Measurements from ENCODE around the gene TIMP4.

The TIMP4 gene

GRCh38 chr3:12158387-12159226 lies at the start of gene TIMP4:
TIMP4 (minus strand) TSS chr3:12158912; CDS start chr3:12158840, 72 bp downstream.
- H3K4me1 ChIP-seq: peaks cover 28% of the 10 kb centered on the region
- H3K9ac ChIP-seq: no peak within 1 kb of the TSS
- H3K27me3 ChIP-seq: peaks cover 3% of the 10 kb centered on the region; the same call in 1 of the 2 replicates
- H3K36me3 ChIP-seq: no peaks in the 10 kb centered on the region
- no peak within 1 kb of the TSS for H3K27ac ChIP-seq
- H3K4me2 ChIP-seq: peak within 1 kb of the TSS; percentile 27
- H4K20me1 ChIP-seq: no peaks in the 10 kb centered on the region
- no peak within 1 kb of the TSS for H3K4me3 ChIP-seq
- TF ChIP-seq Cebpa-rat (IDR thresholded peaks at IDR 0.05): no peak
- H3K9me3 ChIP-seq: no peaks in the 10 kb centered on the region

GRCh38 chr3:12205171-12205570 lies 46.5 kb upstream of the TIMP4 start:
- no peaks in the 10 kb centered on the region for H3K36me3 ChIP-seq
- H3K9ac ChIP-seq: no peak overlapping the region
- no peak for TF ChIP-seq Cebpa-rat (IDR thresholded peaks at IDR 0.05)
- H3K27me3 ChIP-seq: no peaks in the 10 kb centered on the region
- no peaks in the 10 kb centered on the region for H4K20me1 ChIP-seq
- no peak overlapping the region for H3K4me3 ChIP-seq
- no peak overlapping the region for H3K27ac ChIP-seq
- H3K4me1 ChIP-seq: no peaks in the 10 kb centered on the region
- 0 out of 2 replicates have a peak, but pooled peaks cover 1% of the 10 kb centered on the region for H3K9me3 ChIP-seq
- no peak overlapping the region for H3K4me2 ChIP-seq

GRCh38 chr3:12201813-12202212 lies 43.1 kb upstream of the TIMP4 start:
- no peak for TF ChIP-seq Cebpa-rat (IDR thresholded peaks at IDR 0.05)
- H3K4me1 ChIP-seq: no peaks in the 10 kb centered on the region
- H3K27me3 ChIP-seq: no peaks in the 10 kb centered on the region
- no peak overlapping the region for H3K4me2 ChIP-seq
- H3K4me3 ChIP-seq: no peak overlapping the region
- H4K20me1 ChIP-seq: no peaks in the 10 kb centered on the region
- no peaks in the 10 kb centered on the region for H3K36me3 ChIP-seq
- H3K9me3 ChIP-seq: no peaks in the 10 kb centered on the region
- H3K27ac ChIP-seq: no peak overlapping the region
- no peak overlapping the region for H3K9ac ChIP-seq

GRCh38 chr3:12198301-12198700 lies 39.6 kb upstream of the TIMP4 start:
- Histone ChIP-seq H4K20me1 (no peaks in the 10 kb centered on the region), H3K9me3 (no peaks in the 10 kb centered on the region), H3K4me3 (no peak overlapping the region), H3K27me3 (no peaks in the 10 kb centered on the region), H3K27ac (no peak overlapping the region), H3K4me1 (peaks cover 11% of the 10 kb centered on the region), H3K9ac (no peak overlapping the region), H3K36me3 (no peaks in the 10 kb centered on the region), H3K4me2 (no peak overlapping the region)
- no peak for TF ChIP-seq Cebpa-rat (IDR thresholded peaks at IDR 0.05)

- Histone ChIP-seq H3K27ac (no peak overlapping the region), H3K4me2 (no peak overlapping the region), H3K9ac (no peak overlapping the region), H3K27me3 (no peaks in the 10 kb centered on the region), H3K4me1 (peaks cover 11% of the 10 kb centered on the region), H3K36me3 (no peaks in the 10 kb centered on the region), H3K9me3 (no peaks in the 10 kb centered on the region), H4K20me1 (no peaks in the 10 kb centered on the region), H3K4me3 (no peak overlapping the region)
- no peak for TF ChIP-seq Cebpa-rat (IDR thresholded peaks at IDR 0.05)
Observed at GRCh38 chr3:12197475-12197874, 38.8 kb upstream of the TIMP4 start.

- Histone ChIP-seq H3K9me3 (no peaks in the 10 kb centered on the region), H3K4me2 (no peak overlapping the region), H3K27me3 (no peaks in the 10 kb centered on the region), H3K4me3 (no peak overlapping the region), H3K4me1 (peaks cover 11% of the 10 kb centered on the region), H4K20me1 (no peaks in the 10 kb centered on the region), H3K9ac (no peak overlapping the region), H3K36me3 (no peaks in the 10 kb centered on the region), H3K27ac (no peak overlapping the region)
- no peak for TF ChIP-seq Cebpa-rat (IDR thresholded peaks at IDR 0.05)
Observed at GRCh38 chr3:12196684-12197083, 38.0 kb upstream of the TIMP4 start.

DNA sequence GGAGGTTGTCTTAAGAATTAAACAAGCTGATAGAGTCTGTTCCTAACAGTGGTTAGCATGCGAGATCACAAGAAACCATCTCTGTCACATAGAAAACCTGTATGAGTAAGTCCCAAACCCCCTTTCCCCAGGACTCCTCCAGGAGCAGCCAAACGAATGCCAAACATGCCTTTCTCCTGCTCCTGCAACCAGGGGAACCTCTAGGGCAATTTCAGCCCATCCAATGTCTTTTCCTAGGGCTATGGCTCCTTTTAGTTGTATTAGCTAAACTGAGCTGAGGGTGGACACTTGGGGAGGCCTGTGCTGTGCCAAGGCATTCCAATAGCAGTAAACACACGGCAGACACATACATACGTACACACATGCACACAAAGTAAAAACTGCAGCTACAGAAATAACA lies 36.5 kb upstream of the TIMP4 start:
- H3K27me3 ChIP-seq: no peaks in the 10 kb centered on the region
- no peak overlapping the region for H3K9ac ChIP-seq
- no peak overlapping the region for H3K4me2 ChIP-seq
- H3K4me3 ChIP-seq: no peak overlapping the region
- H3K4me1 ChIP-seq: peaks cover 11% of the 10 kb centered on the region
- no peaks in the 10 kb centered on the region for H3K36me3 ChIP-seq
- no peaks in the 10 kb centered on the region for H3K9me3 ChIP-seq
- H4K20me1 ChIP-seq: no peaks in the 10 kb centered on the region
- TF ChIP-seq Cebpa-rat (IDR thresholded peaks at IDR 0.05): no peak
- H3K27ac ChIP-seq: no peak overlapping the region

DNA sequence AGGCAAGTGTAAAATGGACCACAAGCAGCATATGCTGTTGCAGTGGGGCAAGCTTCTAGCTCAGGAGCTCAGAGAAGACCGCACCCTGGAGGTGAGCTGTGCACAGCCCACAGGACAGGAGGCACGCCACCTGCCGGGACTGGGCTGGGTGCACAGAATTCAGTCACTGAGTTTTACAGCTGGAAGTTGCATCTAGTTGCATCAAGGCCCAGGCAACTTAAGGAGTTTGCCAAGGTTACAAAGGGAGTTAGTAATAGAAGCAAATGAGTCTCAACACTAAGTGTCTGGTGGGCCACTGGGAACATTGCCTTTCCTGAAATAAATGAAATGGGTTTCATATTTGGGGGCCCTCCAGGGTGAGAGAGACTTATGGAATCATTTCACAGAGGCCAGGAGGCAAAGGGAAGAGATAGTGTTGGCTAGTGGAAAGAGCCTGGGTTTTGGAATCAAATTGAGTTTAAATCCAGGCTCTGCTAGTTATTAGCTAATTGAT lies 36.0 kb upstream of the TIMP4 start:
- Histone ChIP-seq H3K27ac (no peak overlapping the region), H3K36me3 (no peaks in the 10 kb centered on the region), H3K4me3 (no peak overlapping the region), H3K4me1 (peaks cover 11% of the 10 kb centered on the region), H3K9ac (no peak overlapping the region), H3K27me3 (no peaks in the 10 kb centered on the region), H4K20me1 (no peaks in the 10 kb centered on the region), H3K4me2 (peak overlapping the region; percentile 10; the same call in 1 of the 2 replicates), H3K9me3 (no peaks in the 10 kb centered on the region)
- TF ChIP-seq Cebpa-rat (IDR thresholded peaks at IDR 0.05): no peak

DNA sequence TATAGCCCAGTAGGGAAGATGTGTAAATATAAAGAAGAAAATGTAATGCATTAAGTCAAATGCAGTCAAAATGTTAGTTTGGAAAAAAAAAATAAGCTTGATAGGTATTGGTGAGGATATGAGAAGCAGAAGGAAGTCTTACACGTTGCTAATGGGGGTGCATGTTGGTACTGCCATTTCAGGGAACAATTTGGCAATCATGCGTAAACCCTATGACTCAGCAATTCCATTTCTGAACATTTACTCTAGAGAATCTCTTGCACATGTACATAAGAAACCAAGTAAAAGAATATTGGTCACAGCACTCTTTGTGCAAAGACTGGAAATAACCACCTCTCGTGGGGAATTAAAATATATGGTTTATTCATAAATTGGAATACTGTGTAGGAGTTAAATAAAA lies 35.5 kb upstream of the TIMP4 start:
- no peak overlapping the region for H3K27ac ChIP-seq
- no peak for TF ChIP-seq Cebpa-rat (IDR thresholded peaks at IDR 0.05)
- H3K36me3 ChIP-seq: no peaks in the 10 kb centered on the region
- H3K4me1 ChIP-seq: peaks cover 11% of the 10 kb centered on the region
- H3K9ac ChIP-seq: no peak overlapping the region
- H3K27me3 ChIP-seq: no peaks in the 10 kb centered on the region
- no peaks in the 10 kb centered on the region for H4K20me1 ChIP-seq
- H3K4me2 ChIP-seq: peak overlapping the region; percentile 10; the same call in 1 of the 2 replicates
- H3K4me3 ChIP-seq: no peak overlapping the region
- no peaks in the 10 kb centered on the region for H3K9me3 ChIP-seq

- H3K9me3 ChIP-seq: no peaks in the 10 kb centered on the region
- H3K27me3 ChIP-seq: no peaks in the 10 kb centered on the region
- TF ChIP-seq Cebpa-rat (IDR thresholded peaks at IDR 0.05): no peak
- H3K4me2 ChIP-seq: 0 out of 2 replicates have a peak overlapping the region, but pooled peaks have one; percentile 10
- peaks cover 16% of the 10 kb centered on the region for H3K4me1 ChIP-seq
- no peak overlapping the region for H3K9ac ChIP-seq
- no peak overlapping the region for H3K27ac ChIP-seq
- no peaks in the 10 kb centered on the region for H4K20me1 ChIP-seq
- no peaks in the 10 kb centered on the region for H3K36me3 ChIP-seq
- H3K4me3 ChIP-seq: no peak overlapping the region
Observed at GRCh38 chr3:12193485-12194165, 34.9 kb upstream of the TIMP4 start.
